HG03342 (cell line): ENCODE data around the gene DEPDC5.
"Not testable (repeated sequence)": the region's sequence is repeated elsewhere in the genome, so short reads cannot be mapped to it uniquely, and the experiment has no call there.

Experiments used
- ATAC-seq: cut with Tn5 transposase; IDR thresholded peaks from one replicate; pipeline ENCODE4 v1.9.1; 2021; ENCODE audit warnings: mild to moderate bottlenecking, moderate library complexity; ENCODE audit not compliant: unreplicated experiment

Gene DEPDC5

DNA sequence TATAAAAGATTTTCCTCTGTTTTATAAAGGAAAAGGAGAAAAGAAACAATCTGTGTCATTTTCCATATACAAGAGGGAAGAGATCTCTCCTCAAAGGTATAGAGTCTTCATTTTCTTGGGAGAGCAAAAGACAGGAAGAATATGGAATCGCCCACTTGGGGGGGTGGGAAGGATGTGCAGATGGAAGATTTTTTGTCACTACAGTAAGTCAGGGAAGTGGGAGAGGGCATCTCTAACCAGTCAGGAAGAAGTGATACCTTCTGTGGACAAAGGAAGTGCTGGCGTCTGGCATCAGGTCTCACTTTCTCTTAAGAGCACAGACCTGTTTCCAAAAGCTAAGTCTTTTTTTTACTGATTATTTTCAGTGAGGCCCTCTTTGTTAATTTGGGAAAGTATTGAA is 5.3 kb upstream of the DEPDC5 start:
- no peak for ATAC-seq

DNA sequence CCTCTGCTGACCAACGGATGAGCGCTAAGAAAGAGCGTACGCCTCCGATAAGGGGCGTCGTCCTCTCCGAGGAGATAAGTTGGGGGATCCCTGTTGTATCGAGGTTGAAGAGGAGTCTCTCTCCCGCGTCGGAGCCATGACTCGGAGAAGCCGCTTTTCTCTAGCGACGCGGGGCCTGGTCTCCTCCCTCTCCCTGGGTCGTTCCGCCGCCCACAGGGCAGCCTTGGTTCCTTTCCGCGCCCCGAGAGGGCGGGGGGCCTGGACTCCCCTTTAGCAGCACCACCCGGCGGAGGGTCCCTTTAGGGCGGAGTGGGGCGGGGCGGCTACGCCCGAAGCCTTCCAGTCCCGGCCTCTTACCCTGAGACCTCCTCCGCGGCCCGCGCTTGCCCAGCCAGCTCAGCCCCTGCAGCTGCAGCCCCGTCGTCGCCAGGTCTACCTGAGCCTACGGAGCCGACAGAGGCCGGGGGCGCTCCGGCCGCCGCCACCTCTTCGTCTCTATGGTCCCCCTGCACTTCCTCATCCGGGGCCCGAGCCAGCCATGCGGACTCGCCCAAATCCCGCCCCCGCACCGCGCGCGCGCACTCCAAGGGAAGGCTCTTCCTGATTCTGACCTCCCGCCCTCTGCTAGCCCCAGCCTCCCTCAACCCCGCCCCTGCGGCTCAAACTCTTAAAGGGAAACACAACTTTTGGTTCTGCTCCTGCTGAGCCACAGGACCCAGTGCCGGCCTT is 4.0 kb upstream of the DEPDC5 start, which contains the start of gene PRR14L:
TSS of gene PRR14L (minus strand) at position 497 of the 729 bp plus-strand sequence. CDS start 11,272 bp downstream, outside the sequence.
- ATAC-seq: peak; percentile 58

DNA sequence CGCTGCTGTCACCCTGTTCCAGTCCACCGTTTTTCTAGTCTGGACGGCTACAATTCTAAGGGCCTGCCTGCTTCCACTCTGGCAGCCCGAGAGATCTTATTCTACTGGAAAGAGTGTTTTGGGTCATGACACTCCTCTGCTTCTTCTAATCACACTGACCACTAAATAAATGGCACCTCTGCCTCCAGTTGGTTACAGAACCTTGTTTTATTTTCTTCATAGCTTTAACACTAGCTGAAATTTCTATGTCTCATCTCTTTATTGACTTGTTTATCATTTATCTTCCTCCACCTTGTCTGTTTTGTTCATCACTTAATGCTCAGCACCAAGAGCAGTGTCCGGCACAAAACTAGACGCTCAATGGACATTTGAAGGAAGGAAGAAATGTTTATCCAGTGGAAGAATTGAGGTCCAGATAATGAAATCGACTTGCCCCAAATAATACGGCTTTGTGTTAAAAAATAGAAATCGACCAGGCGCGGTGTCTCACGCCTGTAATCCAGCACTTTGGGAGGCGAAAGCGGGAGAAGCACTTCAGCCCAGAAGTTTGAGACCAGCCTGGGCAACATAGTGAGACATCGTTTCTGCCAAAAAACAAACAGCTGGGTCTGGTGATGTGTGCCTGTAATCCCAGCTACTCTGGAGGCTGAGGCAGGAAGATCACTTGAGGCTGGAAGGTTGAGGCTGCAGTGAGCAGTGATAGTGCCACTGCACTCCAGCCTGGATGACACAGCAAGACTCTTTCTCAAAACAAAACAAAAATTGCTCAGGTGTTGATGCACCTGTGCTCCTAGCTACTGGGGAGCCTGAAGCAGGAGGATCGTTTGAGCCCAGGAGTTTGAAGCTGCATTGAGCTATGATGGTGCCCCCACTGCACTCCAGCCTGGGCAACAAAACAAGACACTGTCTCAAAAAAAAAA is 3.2 kb upstream of the DEPDC5 start:
- ATAC-seq: no peak

DNA sequence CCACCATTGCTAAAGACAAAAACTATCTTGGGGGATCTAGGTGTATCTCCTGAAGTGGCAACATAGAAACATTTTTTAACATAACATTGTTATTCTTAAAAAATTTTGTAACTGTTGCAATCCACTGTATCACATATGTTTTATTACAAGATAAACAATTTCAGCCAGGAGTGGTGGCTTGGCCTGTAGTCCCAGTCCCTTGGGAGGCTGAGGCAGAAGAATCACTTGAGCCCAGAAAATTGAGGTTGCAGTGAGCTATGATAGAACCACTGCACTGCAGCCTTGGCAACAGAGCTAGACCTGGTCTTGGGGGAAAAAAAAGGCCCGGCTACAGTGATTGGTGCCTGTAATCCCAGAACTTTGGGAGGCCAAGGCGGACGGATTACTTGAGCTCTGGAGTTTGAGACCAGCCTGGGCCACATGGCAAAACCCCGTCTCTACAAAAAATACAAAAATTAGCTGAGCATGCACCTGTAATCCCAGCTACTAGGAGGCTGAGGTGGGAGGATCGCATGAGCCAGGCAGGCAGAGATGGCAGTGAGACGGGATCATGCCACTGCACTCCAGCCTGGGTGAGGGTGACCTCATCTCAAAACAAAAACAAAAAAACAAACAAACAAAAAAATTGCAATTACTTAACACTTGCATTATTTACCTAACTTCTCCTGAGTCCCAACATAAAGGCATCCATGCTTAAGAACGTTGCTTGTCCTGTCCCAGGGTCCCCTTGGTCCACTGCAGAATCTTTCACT is 1.5 kb upstream of the DEPDC5 start:
- no peak for ATAC-seq

DNA sequence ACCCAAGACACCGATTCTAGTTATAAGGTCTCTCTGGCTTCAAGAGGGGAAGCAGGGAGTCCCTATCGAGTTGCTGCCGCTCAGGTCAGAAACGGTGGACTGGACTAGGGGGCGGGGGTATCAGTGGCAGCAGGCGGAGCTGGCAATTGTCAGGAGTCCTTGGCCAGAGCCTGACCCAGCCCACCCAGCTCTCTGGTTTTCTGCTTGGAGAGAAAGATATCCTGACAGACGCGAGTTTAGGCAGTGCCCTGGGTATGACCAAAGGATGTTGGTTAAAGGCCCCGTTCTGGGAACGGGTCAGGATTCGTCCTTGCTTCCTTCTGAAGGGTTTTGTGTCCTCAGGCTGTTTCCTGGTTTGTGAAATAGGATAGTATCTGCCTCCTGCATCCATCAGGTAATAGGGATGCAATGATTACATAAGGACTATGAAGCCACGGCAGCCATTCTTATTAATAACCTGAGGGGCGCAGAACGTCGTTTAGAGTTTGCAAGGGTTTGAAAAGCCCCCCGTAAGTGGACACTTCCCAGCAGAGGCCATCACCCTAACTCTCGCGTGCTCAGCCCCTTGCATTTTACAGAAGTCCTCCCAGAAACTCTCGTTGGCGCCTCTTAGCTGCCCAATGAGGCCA is 700 bp upstream of the DEPDC5 start:
- peak; percentile 20 for ATAC-seq

DNA sequence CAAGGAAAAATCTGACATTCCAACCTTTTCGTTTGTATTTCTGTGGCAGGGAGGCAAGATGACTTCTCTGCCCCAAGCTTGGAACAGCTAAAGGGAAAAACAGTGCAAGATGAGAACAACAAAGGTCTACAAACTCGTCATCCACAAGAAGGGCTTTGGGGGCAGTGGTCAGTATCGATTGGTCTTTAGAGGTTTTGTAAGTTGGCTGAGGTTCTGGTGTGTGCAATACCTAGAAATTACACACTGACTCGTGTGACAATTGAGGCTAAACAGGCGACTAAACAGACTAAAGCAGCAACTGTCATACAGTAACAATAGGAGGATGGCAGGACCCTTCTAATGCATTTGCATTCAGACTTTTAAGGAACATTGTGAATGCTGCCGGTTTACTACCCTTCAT is 994 bp downstream of the DEPDC5 start:
- ATAC-seq: no peak

DNA sequence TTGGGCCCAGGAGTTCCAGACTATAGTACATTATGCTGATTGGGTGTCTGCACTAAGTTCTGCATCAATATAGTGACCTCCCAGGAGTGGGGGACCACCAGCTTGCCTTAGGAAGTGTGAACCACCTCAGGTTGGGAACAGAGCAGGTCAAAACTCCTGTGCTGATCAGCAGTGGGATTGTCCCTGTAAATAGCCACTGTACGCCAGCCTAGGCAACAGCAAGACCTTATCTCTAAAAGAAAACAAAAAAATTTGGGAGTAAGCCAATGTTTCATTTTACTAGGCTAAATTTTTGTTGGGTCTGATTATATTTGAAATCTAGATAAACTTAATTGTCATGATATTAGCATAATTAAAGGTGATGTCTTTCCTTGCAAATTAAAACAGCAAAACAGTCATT is 3.4 kb downstream of the DEPDC5 start:
- ATAC-seq: no peak

DNA sequence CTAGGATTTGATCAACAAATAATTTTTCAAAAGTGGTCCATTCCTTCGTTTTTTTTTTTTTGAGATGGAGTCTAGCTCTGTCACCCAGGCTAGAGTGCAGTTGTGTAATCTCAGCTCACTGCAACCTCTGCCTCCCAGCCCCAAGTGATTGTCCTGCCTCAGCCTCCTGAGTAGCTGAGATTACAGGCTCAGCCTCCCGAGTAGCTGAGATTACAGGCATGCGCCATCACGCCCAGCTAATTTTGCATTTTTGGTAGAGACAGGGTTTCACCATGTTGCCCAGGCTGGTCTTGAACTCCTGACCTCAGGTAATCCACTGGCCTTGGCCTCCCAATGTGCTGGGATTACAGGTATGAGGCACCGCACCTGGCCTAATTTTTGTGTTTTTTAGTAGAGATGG is 5.0 kb downstream of the DEPDC5 start:
- ATAC-seq: not testable (repeated sequence)

DNA sequence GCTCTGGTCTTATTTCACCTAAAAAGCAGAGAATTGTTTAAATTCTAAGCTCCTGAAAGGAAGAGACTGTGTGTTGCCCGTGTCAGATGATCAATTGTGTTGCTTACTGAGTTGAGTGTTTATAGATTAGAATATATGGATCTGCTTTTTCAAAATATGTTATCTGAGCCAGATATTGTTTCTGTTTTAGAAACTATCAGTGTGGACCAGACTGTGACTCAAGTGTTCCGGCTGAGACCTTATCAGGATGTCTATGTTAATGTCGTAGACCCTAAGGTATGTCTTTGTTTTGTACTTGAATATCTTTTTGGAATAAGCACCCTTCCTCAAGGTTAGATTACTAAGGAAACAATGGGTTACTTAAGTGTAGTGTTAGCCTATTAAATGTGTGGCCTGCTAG is 11.0 kb downstream of the DEPDC5 start:
- ATAC-seq: no peak

DNA sequence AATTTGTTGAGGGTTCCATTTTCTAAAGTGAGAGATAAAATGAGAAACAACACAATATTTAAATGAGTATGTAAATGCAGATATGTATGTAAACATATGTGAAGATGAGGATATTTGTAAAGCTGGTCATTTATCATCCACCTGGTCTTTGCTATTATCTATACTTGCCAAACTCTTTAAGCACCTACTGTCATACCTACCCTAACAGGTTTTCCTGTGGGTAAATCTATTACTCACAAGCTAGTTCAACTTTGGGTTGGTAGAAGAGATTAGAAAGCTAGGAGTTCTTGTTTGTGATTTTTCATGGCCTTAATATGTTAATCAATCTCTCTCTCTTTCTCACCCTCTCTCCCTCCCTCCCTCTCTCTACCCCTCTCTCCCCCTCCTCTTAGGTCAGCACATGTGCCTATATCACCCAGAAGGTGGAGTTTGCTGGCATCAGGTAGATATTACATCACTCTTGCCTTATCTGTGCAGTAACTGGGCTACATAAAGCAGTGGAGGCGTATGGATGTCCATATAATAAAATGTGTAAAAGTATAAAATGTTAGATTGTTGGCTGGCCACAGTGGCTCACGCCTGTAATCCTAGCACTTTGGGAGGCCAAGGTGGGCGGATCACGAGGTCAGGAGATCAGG is 14.7 kb downstream of the DEPDC5 start:
- ATAC-seq: no peak

DNA sequence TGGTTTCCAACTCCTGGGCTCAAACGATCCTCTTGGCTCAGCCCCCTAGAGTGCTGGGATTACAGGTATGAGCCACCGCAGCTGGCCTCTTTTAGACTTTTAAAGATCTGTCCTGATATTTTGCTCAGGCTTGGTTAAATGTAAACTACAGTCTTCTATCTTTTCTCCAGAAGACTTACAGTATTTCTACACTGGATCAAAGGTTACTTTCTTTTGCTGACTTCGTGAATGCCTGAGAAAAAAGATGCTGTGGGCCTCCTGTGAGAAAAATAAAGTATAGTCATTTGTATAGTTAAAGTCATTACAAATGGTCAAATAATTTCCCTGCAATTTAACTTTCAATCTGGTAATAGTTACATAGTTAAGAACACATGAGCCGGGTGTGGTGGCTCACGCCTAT is 19.6 kb downstream of the DEPDC5 start:
- no peak for ATAC-seq

DNA sequence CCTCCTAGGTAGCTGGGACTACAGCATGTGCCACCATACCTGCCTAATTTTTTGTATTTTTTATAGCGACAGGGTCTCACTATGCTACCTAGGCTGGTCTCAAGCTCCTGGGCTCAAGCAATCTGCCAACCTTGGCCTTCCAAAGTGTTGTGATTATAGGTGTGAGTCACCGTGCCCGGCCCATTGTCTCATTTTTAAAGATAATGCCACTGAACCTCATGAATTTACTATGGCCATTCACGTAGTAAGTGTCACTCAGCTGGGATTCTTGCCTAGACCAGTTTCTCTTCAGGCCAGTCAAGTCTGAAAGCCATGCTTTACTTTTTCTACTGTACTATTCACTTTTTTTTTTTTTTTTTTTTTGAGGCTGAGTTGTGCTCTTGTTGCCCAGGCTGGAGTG is 22.4 kb downstream of the DEPDC5 start:
- ATAC-seq: no peak

DNA sequence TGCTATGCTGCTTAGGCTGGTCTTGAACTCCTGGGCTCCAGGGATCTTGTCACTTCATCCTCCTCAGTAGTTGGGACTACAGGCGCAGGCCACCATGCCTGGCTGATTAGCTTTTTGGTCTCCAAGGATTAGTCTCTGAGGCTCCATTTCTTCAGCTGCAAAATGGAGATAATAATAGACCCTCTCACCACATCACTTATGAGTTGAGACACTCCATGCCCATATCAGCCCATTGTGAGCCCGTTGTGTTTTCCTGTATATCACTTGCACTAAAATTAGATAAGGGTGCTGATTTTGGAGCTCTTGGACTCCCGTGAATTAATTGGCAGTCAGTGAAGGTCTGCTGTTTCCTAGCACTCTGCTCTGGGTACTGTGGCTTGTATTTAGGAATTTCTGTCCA is 36.0 kb downstream of the DEPDC5 start:
- ATAC-seq: no peak

DNA sequence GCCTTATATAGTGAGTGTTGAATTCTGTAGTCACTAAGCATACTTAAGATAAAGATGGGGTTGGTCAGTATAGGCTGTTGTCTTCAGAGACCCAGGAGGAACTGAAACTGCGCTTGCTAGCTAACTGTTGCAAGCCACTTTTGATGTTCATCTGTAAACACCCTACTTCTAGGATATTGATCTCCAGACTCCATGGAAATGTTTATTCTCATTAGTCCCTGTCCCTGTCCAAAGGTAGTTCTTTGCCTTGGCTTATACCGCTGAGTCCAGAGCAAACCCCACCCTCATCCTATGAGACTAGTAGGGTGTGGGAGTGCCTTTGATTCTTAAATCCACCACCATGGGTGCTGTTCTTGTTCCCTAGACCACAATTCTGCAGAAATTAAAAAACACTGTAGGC is 36.4 kb downstream of the DEPDC5 start:
- no peak for ATAC-seq

DNA sequence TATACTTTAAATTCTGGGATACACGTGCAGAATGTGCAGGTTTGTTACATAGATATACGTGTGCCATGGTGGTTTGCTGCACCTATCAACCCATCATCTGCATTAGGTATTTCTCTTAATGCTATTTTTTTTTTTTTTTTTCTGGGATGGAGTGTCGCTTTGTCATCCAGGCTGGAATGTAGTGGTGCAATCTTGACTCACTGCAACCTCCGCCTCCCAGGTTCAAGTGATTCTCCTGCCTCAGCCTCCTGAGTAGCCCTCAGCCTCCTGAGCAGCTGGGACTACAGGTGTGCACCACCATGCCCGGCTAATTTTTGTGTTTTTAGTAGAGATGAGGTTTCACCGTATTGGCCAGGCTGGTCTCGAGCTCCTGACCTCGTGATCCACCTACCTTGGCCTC is 45.5 kb downstream of the DEPDC5 start:
- ATAC-seq: not testable (repeated sequence)

DNA sequence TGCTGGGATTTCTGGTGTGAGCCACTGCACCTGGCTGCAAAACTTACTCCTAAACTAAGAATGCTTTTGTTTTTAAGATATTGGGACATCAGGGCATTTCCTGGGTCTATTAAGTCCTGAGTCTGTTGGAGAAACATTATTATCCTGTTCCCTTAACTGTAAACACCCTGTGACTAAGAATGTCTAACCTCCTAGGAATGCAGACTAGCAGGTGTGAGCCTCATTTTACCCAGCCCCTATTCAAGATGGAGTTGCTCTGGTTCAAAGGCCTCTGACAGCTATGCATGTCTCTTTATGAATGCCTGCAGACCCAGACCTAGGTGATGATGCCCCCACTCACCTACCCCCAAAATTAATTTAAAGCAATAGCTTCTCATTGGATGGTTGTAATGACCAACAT is 46.2 kb downstream of the DEPDC5 start:
- ATAC-seq: no peak

DNA sequence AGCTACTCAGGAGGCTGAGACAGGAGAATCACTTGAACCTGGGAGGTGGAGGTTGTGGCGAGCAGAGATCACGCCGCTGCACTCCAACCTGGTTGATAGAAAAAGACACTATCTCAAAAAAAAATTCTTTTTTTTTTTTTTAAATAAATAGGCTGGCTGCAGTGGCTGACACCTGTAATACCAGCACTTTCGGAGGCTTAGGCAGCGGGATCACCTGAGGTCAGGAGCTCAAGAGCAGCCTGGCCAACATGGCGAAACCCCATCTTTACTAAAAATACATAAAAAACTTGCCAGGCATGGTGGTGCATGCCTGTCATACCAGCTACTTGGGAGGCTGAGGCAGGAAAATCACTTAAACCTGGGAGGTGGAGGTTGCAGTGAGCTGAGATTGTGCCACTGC is 47.0 kb downstream of the DEPDC5 start:
- not testable (repeated sequence) for ATAC-seq

DNA sequence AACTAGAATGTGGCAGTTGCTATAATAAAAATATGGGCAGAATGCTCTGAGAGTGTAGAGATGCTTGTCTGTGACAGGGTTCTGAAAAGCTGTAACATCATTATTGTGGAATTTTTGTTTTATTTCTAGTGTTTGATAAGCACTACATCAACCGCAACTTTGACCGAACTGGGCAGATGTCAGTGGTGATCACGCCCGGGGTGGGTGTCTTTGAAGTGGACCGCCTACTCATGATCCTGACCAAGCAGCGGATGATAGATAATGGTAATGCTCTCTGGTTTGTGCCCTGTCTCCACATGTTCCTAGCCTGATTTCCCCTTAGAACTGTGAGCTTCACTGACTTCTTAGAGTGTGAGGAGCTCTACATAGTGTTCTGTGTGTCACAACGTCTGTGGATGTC is 48.8 kb downstream of the DEPDC5 start:
- ATAC-seq: no peak

DNA sequence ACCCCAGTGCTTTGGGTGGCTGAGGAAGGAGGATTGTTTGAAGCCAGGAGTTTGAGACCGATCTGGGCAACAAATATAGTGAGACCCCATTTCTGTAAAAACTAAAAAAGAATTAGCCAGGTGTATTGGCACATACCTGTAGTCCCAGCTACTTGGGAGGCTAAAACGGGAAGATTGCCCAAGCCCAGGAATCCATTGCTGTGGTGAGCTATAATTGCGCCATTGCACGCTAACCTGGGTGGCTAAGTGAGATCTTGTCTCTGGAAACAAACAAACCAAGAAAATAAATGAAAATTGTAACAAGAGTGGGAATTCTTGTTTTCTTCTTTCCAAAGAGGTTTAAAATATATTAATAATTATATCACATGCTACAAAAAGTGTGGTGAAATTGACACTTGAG is 52.9 kb downstream of the DEPDC5 start:
- no peak for ATAC-seq

DNA sequence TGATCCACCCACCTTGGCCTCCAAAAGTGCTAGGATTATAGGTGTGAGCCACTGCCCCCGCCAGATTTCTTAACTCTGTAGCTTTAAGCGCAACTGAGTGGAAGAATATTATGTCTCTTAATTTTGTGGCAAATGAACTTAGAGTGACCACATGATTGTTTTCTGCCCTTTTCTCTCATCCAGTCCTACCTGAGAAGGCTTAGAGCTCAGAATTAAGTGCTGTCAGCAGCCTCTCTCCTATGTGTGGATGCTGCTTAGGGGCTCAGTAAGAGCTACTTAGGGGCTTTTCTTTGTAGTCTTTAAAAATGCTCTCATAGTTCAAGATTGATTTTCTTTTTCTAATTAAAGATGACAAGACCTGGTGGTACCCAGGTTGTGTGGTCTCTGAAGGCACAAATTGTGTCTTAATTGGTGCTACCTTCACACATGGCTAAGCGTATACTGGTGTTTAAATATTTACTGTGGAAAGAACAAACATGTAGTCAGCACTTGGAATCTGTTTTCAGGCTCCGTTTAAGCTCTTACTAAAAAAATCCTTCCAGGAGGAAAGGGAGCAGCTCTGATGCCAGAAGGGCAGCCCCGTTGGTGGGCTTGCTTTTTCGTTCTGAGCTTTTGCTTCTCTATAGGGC is 59.3 kb downstream of the DEPDC5 start:
- no peak for ATAC-seq
